Duodenal mucosa (tissue), 2 donors: ENCODE results near the gene TUNAR.

ENCODE experiments used
- H3K27ac ChIP-seq: one replicate; pipeline ENCODE4 v1.7.0; 2013; ENCODE audit warnings: low read depth, low read length
- H3K27me3 ChIP-seq, 2 donors: one replicate each; pipeline ENCODE4 v1.7.0; 2013; ENCODE audit warnings: low read length in 2 of 2, control low read depth in 1 of 2; ENCODE audit not compliant: insufficient read depth in 2 of 2, control insufficient read depth in 1 of 2
- H3K36me3 ChIP-seq, 2 donors: one replicate each; pipeline ENCODE4 v1.7.0; 2013; ENCODE audit warnings: low read length in 2 of 2, control low read depth in 1 of 2; ENCODE audit not compliant: insufficient read depth in 2 of 2, control insufficient read depth in 1 of 2
- H3K4me1 ChIP-seq, 2 donors: one replicate each; pipeline ENCODE4 v1.7.0; 2013; ENCODE audit warnings: low read length in 2 of 2, control low read depth in 1 of 2; ENCODE audit not compliant: insufficient read depth in 2 of 2, control insufficient read depth in 1 of 2
- H3K4me3 ChIP-seq, 2 donors: one replicate each; pipeline ENCODE4 v1.7.0; 2013; ENCODE audit warnings: low read length in 2 of 2, low read depth in 1 of 2
- H3K9ac ChIP-seq, 2 donors: one replicate each; pipeline ENCODE4 v1.7.0; 2013; ENCODE audit warnings: low read length in 2 of 2, low read depth in 1 of 2
- H3K9me3 ChIP-seq, 2 donors: one replicate each; pipeline ENCODE4 v1.7.0; 2013; ENCODE audit warnings: low read length in 2 of 2, control low read depth in 1 of 2; ENCODE audit not compliant: control insufficient read depth in 1 of 2

The TUNAR gene

GRCh38 chr14:95838862-95839261 is 37.8 kb upstream of the TUNAR start:
- no peaks in the 10 kb centered on the region for H3K9me3 ChIP-seq
- no peak overlapping the region for H3K27ac ChIP-seq
- no peaks in the 10 kb centered on the region for H3K36me3 ChIP-seq
- no peaks in the 10 kb centered on the region for H3K27me3 ChIP-seq
- H3K4me1 ChIP-seq, result no peaks in the 10 kb centered on the region
- H3K9ac ChIP-seq, result no peak overlapping the region
- no peak overlapping the region for H3K4me3 ChIP-seq

DNA sequence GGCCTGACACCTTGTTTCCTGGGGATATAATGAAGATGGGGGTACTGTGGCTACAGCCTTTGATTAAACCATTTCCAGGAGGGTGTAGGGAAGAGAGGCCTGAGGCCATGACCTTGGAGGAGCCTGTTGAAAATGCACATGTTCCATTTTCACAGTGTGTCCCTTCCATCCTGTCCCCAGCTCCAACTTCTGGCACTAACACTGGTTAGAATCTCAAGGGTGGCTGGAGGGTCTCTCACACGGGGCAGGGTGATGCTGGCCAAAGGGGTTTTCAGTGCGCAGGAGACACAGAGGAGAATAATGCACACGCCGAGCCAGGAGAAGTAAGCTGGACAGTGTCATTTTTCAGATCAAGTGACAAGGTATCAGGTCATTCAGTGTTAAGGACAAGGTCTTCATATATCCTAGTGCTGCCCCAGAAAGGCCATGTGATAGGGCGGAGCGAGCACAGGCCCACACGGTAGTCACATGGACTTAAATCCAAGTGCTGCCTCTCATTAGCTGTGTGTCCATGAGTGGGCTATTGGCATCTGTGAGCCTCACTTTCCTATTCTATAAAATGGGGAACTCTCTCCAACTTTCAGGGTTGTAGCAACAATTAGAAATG is 36.4 kb upstream of the TUNAR start:
- no peak overlapping the region for H3K27ac ChIP-seq
- no peaks in the 10 kb centered on the region for H3K4me1 ChIP-seq
- H3K4me3 ChIP-seq, result no peak overlapping the region
- H3K36me3 ChIP-seq, result no peaks in the 10 kb centered on the region
- no peak overlapping the region for H3K9ac ChIP-seq
- H3K9me3 ChIP-seq, result no peaks in the 10 kb centered on the region
- no peaks in the 10 kb centered on the region for H3K27me3 ChIP-seq

- Histone ChIP-seq H3K4me3 (no peak overlapping the region), H3K36me3 (no peaks in the 10 kb centered on the region), H3K9ac (no peak overlapping the region), H3K9me3 (no peaks in the 10 kb centered on the region), H3K27ac (no peak overlapping the region), H3K4me1 (no peaks in the 10 kb centered on the region), H3K27me3 (no peaks in the 10 kb centered on the region)
Measured at GRCh38 chr14:95841668-95842067, 35.0 kb upstream of the TUNAR start.

- Histone ChIP-seq H3K9me3 (no peaks in the 10 kb centered on the region), H3K4me1 (no peaks in the 10 kb centered on the region), H3K9ac (no peak overlapping the region), H3K4me3 (no peak overlapping the region), H3K27me3 (no peaks in the 10 kb centered on the region), H3K36me3 (no peaks in the 10 kb centered on the region), H3K27ac (no peak overlapping the region)
Measured at GRCh38 chr14:95849761-95850160, 26.9 kb upstream of the TUNAR start.

GRCh38 chr14:95850429-95850828 is 26.2 kb upstream of the TUNAR start:
- H3K27ac ChIP-seq, result no peak overlapping the region
- no peaks in the 10 kb centered on the region for H3K27me3 ChIP-seq
- H3K9ac ChIP-seq, result no peak overlapping the region
- no peaks in the 10 kb centered on the region for H3K9me3 ChIP-seq
- no peak overlapping the region for H3K4me3 ChIP-seq
- no peaks in the 10 kb centered on the region for H3K36me3 ChIP-seq
- no peaks in the 10 kb centered on the region for H3K4me1 ChIP-seq

- Histone ChIP-seq H3K36me3 (no peaks in the 10 kb centered on the region), H3K4me3 (no peak overlapping the region), H3K9ac (no peak overlapping the region), H3K27ac (no peak overlapping the region), H3K4me1 (no peaks in the 10 kb centered on the region), H3K9me3 (no peaks in the 10 kb centered on the region), H3K27me3 (no peaks in the 10 kb centered on the region)
Measured at GRCh38 chr14:95855606-95856005, 21.0 kb upstream of the TUNAR start.

DNA sequence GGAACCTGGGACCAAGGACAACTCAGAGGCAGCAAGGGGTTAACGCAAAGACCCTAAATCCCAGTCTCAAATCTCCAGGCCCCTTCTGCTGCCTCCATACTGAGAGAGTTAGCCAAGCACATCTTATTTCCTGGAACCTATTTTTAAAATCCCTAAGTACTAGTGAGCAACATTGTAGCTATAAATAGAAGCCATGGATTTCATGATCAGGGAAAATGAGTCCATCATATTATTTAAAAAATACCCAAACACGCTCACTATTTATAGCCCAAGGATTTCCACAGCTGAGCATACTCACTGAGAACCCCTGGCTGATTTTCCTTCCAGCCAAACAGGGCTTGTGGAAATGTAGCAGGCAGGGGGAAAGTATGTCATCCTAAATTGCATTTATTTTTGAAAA is 19.4 kb upstream of the TUNAR start:
- Histone ChIP-seq H3K36me3 (no peaks in the 10 kb centered on the region), H3K27me3 (no peaks in the 10 kb centered on the region), H3K9ac (no peak overlapping the region), H3K27ac (no peak overlapping the region), H3K4me3 (no peak overlapping the region), H3K9me3 (no peaks in the 10 kb centered on the region), H3K4me1 (no peaks in the 10 kb centered on the region)

DNA sequence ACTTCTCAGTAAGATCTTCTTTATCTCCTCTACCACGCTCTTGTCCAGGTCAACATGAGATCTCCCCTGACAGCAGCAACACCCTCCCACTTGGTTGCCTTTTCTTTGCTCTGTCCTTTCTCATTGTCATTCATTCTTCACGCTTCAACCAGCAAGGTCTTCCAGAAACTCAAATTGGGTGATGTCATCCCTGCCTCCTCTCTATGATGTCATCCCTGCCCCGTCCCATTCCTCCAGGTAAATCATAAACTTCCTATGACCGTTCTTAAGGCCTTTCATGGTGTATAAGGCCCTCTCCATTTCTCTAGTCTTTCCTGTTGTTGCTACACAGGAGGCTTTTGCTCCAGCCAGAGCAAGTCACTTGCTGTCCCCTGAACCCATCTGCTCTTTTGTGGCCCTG is 17.7 kb upstream of the TUNAR start:
- H3K36me3 ChIP-seq, result no peaks in the 10 kb centered on the region
- H3K27ac ChIP-seq, result no peak overlapping the region
- no peaks in the 10 kb centered on the region for H3K9me3 ChIP-seq
- no peak overlapping the region for H3K9ac ChIP-seq
- no peaks in the 10 kb centered on the region for H3K27me3 ChIP-seq
- no peak overlapping the region for H3K4me3 ChIP-seq
- no peaks in the 10 kb centered on the region for H3K4me1 ChIP-seq

DNA sequence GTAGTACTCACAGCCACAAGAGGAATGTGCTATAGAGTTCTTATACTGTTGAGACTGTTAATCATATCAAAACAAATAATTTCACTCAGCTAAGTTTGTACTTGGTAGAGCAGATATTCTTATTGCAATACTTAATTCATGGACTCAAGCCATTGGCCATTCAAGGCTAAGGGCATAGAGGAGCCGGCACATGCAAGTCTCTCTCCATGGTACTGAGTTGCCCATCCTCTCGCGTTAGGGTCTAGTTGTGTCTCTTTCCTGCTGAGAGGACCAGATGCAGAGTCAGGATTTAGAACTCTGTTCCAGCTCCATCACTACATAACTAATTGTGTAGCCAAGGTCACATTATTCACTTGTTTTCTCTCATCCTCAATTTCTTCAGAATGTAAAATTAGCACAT is 14.4 kb upstream of the TUNAR start:
- Histone ChIP-seq H3K4me1 (no peaks in the 10 kb centered on the region), H3K9me3 (no peaks in the 10 kb centered on the region), H3K27me3 (no peaks in the 10 kb centered on the region), H3K27ac (no peak overlapping the region), H3K4me3 (no peak overlapping the region), H3K9ac (no peak overlapping the region), H3K36me3 (no peaks in the 10 kb centered on the region)

- H3K27me3 ChIP-seq, result no peaks in the 10 kb centered on the region
- H3K9me3 ChIP-seq, result no peaks in the 10 kb centered on the region
- H3K9ac ChIP-seq, result no peak overlapping the region
- no peaks in the 10 kb centered on the region for H3K4me1 ChIP-seq
- H3K36me3 ChIP-seq, result no peaks in the 10 kb centered on the region
- H3K27ac ChIP-seq, result no peak overlapping the region
- H3K4me3 ChIP-seq, result no peak overlapping the region
Measured at GRCh38 chr14:95863295-95863694, 13.3 kb upstream of the TUNAR start.

- no peaks in the 10 kb centered on the region for H3K4me1 ChIP-seq
- H3K9ac ChIP-seq, result no peak overlapping the region
- H3K27ac ChIP-seq, result no peak overlapping the region
- H3K27me3 ChIP-seq, result peaks cover 4 to 9% of the 10 kb centered on the region in 2 donors
- H3K36me3 ChIP-seq, result no peaks in the 10 kb centered on the region
- no peaks in the 10 kb centered on the region for H3K9me3 ChIP-seq
- no peak overlapping the region for H3K4me3 ChIP-seq
Measured at GRCh38 chr14:95869776-95870175, 6.9 kb upstream of the TUNAR start.
